ENCODE results near the gene OR5M11. TPM values are rescaled to one million over a fixed set of nuclear protein-coding genes. Genes with fewer than 3 reads are reported as not detected.
"Not testable (repeated sequence)": the region's sequence is repeated elsewhere in the genome, so short reads cannot be mapped to it uniquely, and the experiment has no call there.

OR5M11 gene
- not detected for total RNA-seq
- not detected for polyA plus RNA-seq

DNA sequence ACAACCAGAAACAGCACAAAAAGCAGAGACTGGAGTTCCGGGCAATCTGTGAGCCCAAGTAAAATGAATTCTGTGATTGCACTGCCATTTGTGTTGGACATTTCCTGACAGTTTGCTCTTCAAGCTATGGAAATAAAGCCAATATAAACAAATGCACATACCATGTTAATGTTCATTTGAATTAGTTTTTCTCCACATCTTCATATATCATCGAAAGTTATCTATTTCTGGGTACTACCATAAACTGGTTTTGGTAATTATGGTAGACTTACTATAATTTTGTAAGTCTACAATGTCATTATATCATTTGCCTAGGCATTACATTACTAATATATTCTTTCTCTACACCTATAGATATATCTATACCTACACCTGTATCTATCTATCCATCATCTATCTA lies at the start of gene OR5M11:
OR5M11 (minus strand) TSS at position 101 of the 400 bp plus-strand sequence; CDS start at position 101, 0 bp downstream.
- TF ChIP-seq, protein P1, sequence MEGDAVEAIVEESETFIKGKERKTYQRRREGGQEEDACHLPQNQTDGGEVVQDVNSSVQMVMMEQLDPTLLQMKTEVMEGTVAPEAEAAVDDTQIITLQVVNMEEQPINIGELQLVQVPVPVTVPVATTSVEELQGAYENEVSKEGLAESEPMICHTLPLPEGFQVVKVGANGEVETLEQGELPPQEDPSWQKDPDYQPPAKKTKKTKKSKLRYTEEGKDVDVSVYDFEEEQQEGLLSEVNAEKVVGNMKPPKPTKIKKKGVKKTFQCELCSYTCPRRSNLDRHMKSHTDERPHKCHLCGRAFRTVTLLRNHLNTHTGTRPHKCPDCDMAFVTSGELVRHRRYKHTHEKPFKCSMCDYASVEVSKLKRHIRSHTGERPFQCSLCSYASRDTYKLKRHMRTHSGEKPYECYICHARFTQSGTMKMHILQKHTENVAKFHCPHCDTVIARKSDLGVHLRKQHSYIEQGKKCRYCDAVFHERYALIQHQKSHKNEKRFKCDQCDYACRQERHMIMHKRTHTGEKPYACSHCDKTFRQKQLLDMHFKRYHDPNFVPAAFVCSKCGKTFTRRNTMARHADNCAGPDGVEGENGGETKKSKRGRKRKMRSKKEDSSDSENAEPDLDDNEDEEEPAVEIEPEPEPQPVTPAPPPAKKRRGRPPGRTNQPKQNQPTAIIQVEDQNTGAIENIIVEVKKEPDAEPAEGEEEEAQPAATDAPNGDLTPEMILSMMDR (IDR thresholded peaks at IDR 0.05): no peak
- 69 to 75% methylated on average over 2 of the region's 2 CpGs for WGBS, 2 donors
- Histone ChIP-seq H3K36me3 (no peaks in the 10 kb centered on the region), H3K27me3 (no peaks in the 10 kb centered on the region), H3K4me3 (no peak within 1 kb of the TSS), H3K4me1 (no peaks in the 10 kb centered on the region), H3K9me3 (no peaks in the 10 kb centered on the region), H3K27ac (no peak within 1 kb of the TSS)
- no peak for FAIRE-seq
- no peak for ATAC-seq
- DNase-seq: no peak
- intact Hi-C loops (cut with DNase I): no loop called here

DNA sequence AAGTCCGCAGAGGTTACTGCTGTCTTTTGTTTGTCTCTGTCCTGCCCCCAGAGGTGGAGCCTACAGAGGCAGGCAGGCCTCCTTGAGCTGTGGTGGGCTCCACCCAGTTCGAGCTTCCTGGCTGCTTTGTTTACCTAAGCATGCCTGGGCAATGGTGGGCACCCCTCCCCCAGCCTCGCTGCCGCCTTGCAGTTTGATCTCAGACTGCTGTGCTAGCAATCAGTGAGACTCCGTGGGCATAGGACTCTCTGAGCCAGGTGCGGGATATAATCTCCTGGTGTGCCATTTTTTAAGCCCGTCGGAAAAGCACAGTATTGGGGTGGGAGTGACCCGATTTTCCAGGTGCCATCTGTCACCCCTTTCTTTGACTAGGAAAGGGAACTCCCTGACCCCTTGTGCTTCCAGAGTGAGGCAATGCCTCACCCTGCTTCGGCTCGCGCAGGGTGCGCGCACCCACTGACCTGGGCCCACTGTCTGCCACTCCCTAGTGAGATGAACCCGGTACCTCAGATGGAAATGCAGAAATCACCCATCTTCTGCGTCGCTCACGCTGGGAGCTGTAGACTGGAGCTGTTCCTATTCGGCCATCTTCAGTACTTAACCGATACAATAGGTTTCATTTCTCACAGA lies 49.1 kb upstream of the OR5M11 start:
- WGBS, 2 donors: 84 to 89% methylated on average over 20 of the region's 20 CpGs
- H3K4me1 ChIP-seq; H3K9me3 ChIP-seq; DNase-seq; H3K36me3 ChIP-seq; FAIRE-seq; intact Hi-C loops (cut with DNase I); H3K27ac ChIP-seq; H3K4me3 ChIP-seq; ATAC-seq; H3K27me3 ChIP-seq: not testable (repeated sequence)

- no peak for ATAC-seq
- H3K4me3 ChIP-seq: no peak within 1 kb of the TSS
- no peak for FAIRE-seq
- H3K27me3 ChIP-seq: no peaks in the 10 kb centered on the region
- TF ChIP-seq, protein P1 (IDR thresholded peaks at IDR 0.05): no peak
- 30 to 34% methylated on average over 3 of the region's 3 CpGs for WGBS, 2 donors
- peaks cover 0 to 2% (median 0%) of the 10 kb centered on the region in 4 donors for H3K9me3 ChIP-seq
- H3K27ac ChIP-seq: no peak within 1 kb of the TSS
- DNase-seq: no peak
- intact Hi-C loops (cut with DNase I): no loop called here
- H3K4me1 ChIP-seq: no peaks in the 10 kb centered on the region
- H3K36me3 ChIP-seq: no peaks in the 10 kb centered on the region
Observed at GRCh38 chr11:56577621-56578020, 34.6 kb upstream of the OR5M11 start, which contains the start of gene OR5M10. Gene OR5M10, minus strand, starts transcription at chr11:56577721. Its CDS starts 0 bp downstream, at chr11:56577721.

DNA sequence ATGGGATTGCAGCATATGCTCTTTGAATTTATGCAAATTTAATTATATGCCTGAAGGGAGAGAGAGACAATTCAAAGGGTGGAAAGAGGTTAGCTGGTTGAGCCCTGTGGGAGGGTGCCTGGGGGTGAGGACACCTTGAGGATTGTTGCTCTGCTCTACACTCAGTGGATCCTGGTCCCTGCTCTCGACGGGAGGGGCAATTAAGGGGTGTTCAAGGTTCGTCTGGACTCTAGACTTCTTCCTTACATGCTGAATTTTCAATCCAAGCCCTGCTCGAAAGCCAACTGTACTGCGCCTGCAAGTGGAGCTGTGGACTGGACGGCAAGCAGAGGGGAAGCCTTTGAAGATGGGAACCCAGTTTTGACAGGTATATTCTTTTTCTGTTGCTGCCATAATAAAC lies 15.5 kb upstream of the OR5M11 start:
- DNase-seq (no peak), ATAC-seq (no peak), FAIRE-seq (no peak)
- TF ChIP-seq, protein P1 (IDR thresholded peaks at IDR 0.05): no peak
- Histone ChIP-seq H3K4me1 (no peaks in the 10 kb centered on the region), H3K36me3 (no peaks in the 10 kb centered on the region), H3K27ac (no peak overlapping the region), H3K27me3 (no peaks in the 10 kb centered on the region), H3K9me3 (no peaks in the 10 kb centered on the region), H3K4me3 (no peak overlapping the region)
- intact Hi-C loops (cut with DNase I): no loop called here
- 53 to 57% methylated on average over 6 of the region's 6 CpGs for WGBS, 2 donors

DNA sequence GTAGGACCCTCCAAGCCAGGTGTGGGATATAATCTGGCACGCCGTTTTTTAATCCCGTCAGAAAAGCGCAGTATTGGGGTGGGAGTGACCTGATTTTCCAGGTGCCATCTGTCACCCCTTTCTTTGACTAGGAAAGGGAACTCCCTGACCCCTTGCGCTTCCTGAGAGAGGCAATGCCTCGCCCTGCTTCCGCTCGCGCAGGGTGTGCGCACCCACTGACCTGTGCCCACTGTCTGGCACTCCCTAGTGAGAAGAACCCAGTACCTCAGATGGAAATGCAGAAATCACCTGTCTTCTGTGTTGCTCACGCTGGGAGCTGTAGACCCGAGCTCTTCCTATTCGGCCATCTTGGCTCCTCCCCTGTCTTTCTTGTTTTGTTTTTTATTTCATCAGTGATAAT lies 11.6 kb upstream of the OR5M11 start:
- H3K4me1 ChIP-seq; H3K9me3 ChIP-seq; FAIRE-seq; H3K36me3 ChIP-seq; H3K4me3 ChIP-seq; H3K27me3 ChIP-seq; H3K27ac ChIP-seq; intact Hi-C loops (cut with DNase I); ATAC-seq: not testable (repeated sequence)
- WGBS, 2 donors: 77 to 84% methylated on average over 13 of the region's 13 CpGs
- peak in 1 of 6 donors; percentile 20 for DNase-seq

GRCh38 chr11:56545531-56545930 lies 2.5 kb upstream of the OR5M11 start:
- Histone ChIP-seq H3K4me1 (no peaks in the 10 kb centered on the region), H3K27me3 (no peaks in the 10 kb centered on the region), H3K4me3 (no peak overlapping the region), H3K36me3 (no peaks in the 10 kb centered on the region), H3K9me3 (no peaks in the 10 kb centered on the region), H3K27ac (no peak overlapping the region)
- FAIRE-seq: no peak
- WGBS, 2 donors: 62 to 65% methylated on average over 6 of the region's 6 CpGs
- TF ChIP-seq, protein P1 (IDR thresholded peaks at IDR 0.05): no peak
- DNase-seq: no peak
- ATAC-seq: no peak
- intact Hi-C loops (cut with DNase I): no loop called here

All from pancreas (tissue), 10 donors.